Keratinocyte (primary cell): ENCODE data around the gene VEZT. TPM values are rescaled to one million over a fixed set of nuclear protein-coding genes. Genes with fewer than 3 reads are reported as not detected.

Source experiments
- DNase-seq: peaks from one replicate; pipeline ENCODE4 v3.0.0-alpha.2; 2011; ENCODE audit warnings: low read depth, missing footprints, low spot score
- FAIRE-seq: peaks from 2 replicates; lab custom pipeline; 2011; peaks lifted over from hg19 to GRCh38; lab: Jason Lieb, UNC
- H2AFZ ChIP-seq: 2 replicates; pipeline ENCODE4 v1.6.0; 2012; ENCODE audit warnings: low read length, control low read depth, inconsistent platforms; ENCODE audit not compliant: control insufficient read depth
- H3K27ac ChIP-seq: 2 replicates; pipeline ENCODE4 v1.5.1; 2011; ENCODE audit warnings: low read length; ENCODE audit not compliant: control insufficient read depth, insufficient read depth
- H3K27me3 ChIP-seq: 3 replicates; pipeline ENCODE4 v1.6.0; 2011; ENCODE audit warnings: low read length; ENCODE audit not compliant: control insufficient read depth, insufficient read depth; ENCODE audit errors: extremely low read depth
- H3K36me3 ChIP-seq, 2 experiments: 2 replicates in 1 of 2; 3 replicates in 1 of 2; pipeline ENCODE4 v1.5.1; 2011; ENCODE audit warnings: low read length in 2 of 2, mild to moderate bottlenecking in 1 of 2; ENCODE audit not compliant: control insufficient read depth in 2 of 2, insufficient read depth in 2 of 2; ENCODE audit errors: extremely low read depth in 1 of 2
- H3K4me1 ChIP-seq: 3 replicates; pipeline ENCODE4 v1.5.1; 2011; ENCODE audit warnings: low read length; ENCODE audit not compliant: control insufficient read depth, insufficient read depth; ENCODE audit errors: extremely low read depth
- H3K4me2 ChIP-seq: 3 replicates; pipeline ENCODE4 v1.6.0; 2011; ENCODE audit warnings: low read depth, low read length; ENCODE audit not compliant: control insufficient read depth, insufficient read depth; ENCODE audit errors: extremely low read depth
- H3K4me3 ChIP-seq, 3 experiments: fragments of 200-600 bp in 1 of 3; sonication (generic) in 1 of 3; 2 replicates in 2 of 3; 3 replicates in 1 of 3; pipeline ENCODE4 v1.5.1; 2011 to 2016; ENCODE audit warnings: low read length in 3 of 3, mild to moderate bottlenecking in 3 of 3, control low read depth in 2 of 3, inconsistent platforms in 1 of 3, low read depth in 1 of 3, mixed read lengths in 1 of 3, mixed run types in 1 of 3, moderate library complexity in 1 of 3; ENCODE audit not compliant: control insufficient read depth in 2 of 3, insufficient read depth in 2 of 3; ENCODE audit errors: extremely low read depth in 1 of 3
- H3K79me2 ChIP-seq: 2 replicates; pipeline ENCODE4 v1.6.0; 2012; ENCODE audit warnings: low read length; ENCODE audit not compliant: control insufficient read depth, insufficient read depth
- H3K9ac ChIP-seq: 3 replicates; pipeline ENCODE4 v1.6.0; 2011; ENCODE audit warnings: low read length; ENCODE audit not compliant: control insufficient read depth, insufficient read depth; ENCODE audit errors: extremely low read depth
- H3K9me1 ChIP-seq: 3 replicates; pipeline ENCODE4 v1.6.0; 2011; ENCODE audit warnings: low read length; ENCODE audit not compliant: control insufficient read depth, insufficient read depth; ENCODE audit errors: extremely low read depth
- H3K9me3 ChIP-seq: 2 replicates; pipeline ENCODE4 v1.5.1; 2012; ENCODE audit warnings: low read depth, low read length; ENCODE audit not compliant: control insufficient read depth
- H4K20me1 ChIP-seq: 3 replicates; pipeline ENCODE4 v1.6.0; 2011; ENCODE audit warnings: low read length; ENCODE audit not compliant: control insufficient read depth, insufficient read depth; ENCODE audit errors: extremely low read depth
- CTCF ChIP-seq, 3 experiments: IDR thresholded peaks in 1 of 3; conservative IDR thresholded peaks in 1 of 3; optimal IDR thresholded peaks in 1 of 3; 2 replicates in 2 of 3; 3 replicates in 1 of 3; pipeline versions ENCODE3 to v1.5.1; 2011; ENCODE audit warnings: low read length in 3 of 3, mild to moderate bottlenecking in 3 of 3, moderate library complexity in 2 of 3, control low read depth in 1 of 3, inconsistent platforms in 1 of 3; ENCODE audit not compliant: insufficient read depth in 2 of 3; ENCODE audit errors: extremely low read depth in 1 of 3
- EZH2 ChIP-seq: IDR thresholded peaks from one replicate; pipeline ENCODE4 v1.6.1; 2012; ENCODE audit warnings: inconsistent platforms, mild to moderate bottlenecking, low read length, moderate library complexity
- dilution Hi-C: fragments of 300-500 bp; cut with MboI; formaldehyde crosslinking; loops from one replicate; pipeline ENCODE4 v1.7.0; 2020; ENCODE audit warnings: low sequenced_read_pairs; ENCODE audit not compliant: extremely low pct_ligation_motif_present
- polyA plus RNA-seq, 5 experiments: library from polyadenylated mRNA; depleted of rRNA in 3 of 5; stranded (reverse) in 3 of 5; stranded (forward) in 1 of 5; unstranded in 1 of 5; fragments of >200 nt; gene quantifications; 1 replicate in 1 of 5; 2 replicates in 3 of 5; 3 replicates in 1 of 5; pipeline versions ENCODE4 v1.2.1 to v1.2.3, GENCODE V29; 2011 to 2012; ENCODE audit warnings: missing spikeins in 2 of 5, low read depth in 1 of 5, low replicate concordance in 1 of 5

VEZT gene
- polyA plus RNA-seq, 1 donor (not counting 4 experiments of a cell fraction or from before 2014, with no cell fraction given) = 169 TPM

- Histone ChIP-seq H3K4me3 (no peak overlapping the region), H3K36me3 (peaks cover 6 to 11% of the 10 kb centered on the region in 2 experiments), H3K27me3 (no peaks in the 10 kb centered on the region), H3K27ac (no peak overlapping the region), H3K9ac (no peak overlapping the region), H2AFZ (no peak overlapping the region), H3K9me1 (no peaks in the 10 kb centered on the region), H3K4me2 (no peak overlapping the region), H3K79me2 (peaks cover 91% of the 10 kb centered on the region), H3K4me1 (no peaks in the 10 kb centered on the region), H4K20me1 (peaks cover 2% of the 10 kb centered on the region), H3K9me3 (no peaks in the 10 kb centered on the region)
- dilution Hi-C loops = no loop called here
- FAIRE-seq (no peak), DNase-seq (no peak)
- no peak for TF ChIP-seq CTCF (optimal IDR thresholded peaks at IDR 0.05 in 1 of 3, IDR thresholded peaks at IDR 0.05 in 1 of 3, conservative IDR thresholded peaks at IDR 0.05 in 1 of 3; ENCODE audit: extremely low read depth in 1 of 3, insufficient read depth in 2 of 3, low read length in 3 of 3)
- TF ChIP-seq EZH2 = no peak
Observed at GRCh38 chr12:95244350-95244749, 26.7 kb downstream of the VEZT start.

GRCh38 chr12:95248095-95248494, 30.5 kb downstream of the VEZT start:
- Histone ChIP-seq H3K4me1 (no peaks in the 10 kb centered on the region), H3K9me3 (no peaks in the 10 kb centered on the region), H3K79me2 (peaks cover 77% of the 10 kb centered on the region), H3K4me3 (no peak overlapping the region), H4K20me1 (peaks cover 2% of the 10 kb centered on the region), H3K36me3 (peaks cover under 1 to 9% of the 10 kb centered on the region in 2 experiments), H3K27ac (no peak overlapping the region), H3K4me2 (no peak overlapping the region), H3K9ac (no peak overlapping the region), H3K9me1 (no peaks in the 10 kb centered on the region), H3K27me3 (no peaks in the 10 kb centered on the region), H2AFZ (no peak overlapping the region)
- dilution Hi-C loops = no loop called here
- FAIRE-seq (no peak), DNase-seq (no peak)
- TF ChIP-seq EZH2 (no peak), CTCF (optimal IDR thresholded peaks at IDR 0.05 in 1 of 3, IDR thresholded peaks at IDR 0.05 in 1 of 3, conservative IDR thresholded peaks at IDR 0.05 in 1 of 3; ENCODE audit: extremely low read depth in 1 of 3, insufficient read depth in 2 of 3, low read length in 3 of 3) (no peak)
